IMR-90 (cell line): Measurements from ENCODE around the gene LRRC15. TPM values are rescaled to one million over a fixed set of nuclear protein-coding genes. Genes with fewer than 3 reads are reported as not detected.

ENCODE experiments used
- ATAC-seq: fragments of 200-7000 bp; cut with Tn5 transposase; 2 replicates; pipeline ENCODE4 v1.9.1; 2020; ENCODE audit warnings: low read depth, mild to moderate bottlenecking, moderate library complexity
- BruUV-seq: library from RNA; stranded (reverse); fragments of 400-500 nt; replicated peaks from 2 replicates; lab custom pipeline; 2021; lab: Mats Ljungman, UMichigan
- CTCF ChIA-PET: fragments of 300-600 bp; formaldehyde crosslinking; extraction: SDS; loops from one replicate; lab custom pipeline; 2021; ENCODE audit warnings: antibody characterized with exemption; lab: Yijun Ruan, JAX
- POLR2A ChIA-PET: fragments of 300-600 bp; sonication (Branson Sonifier 250); formaldehyde crosslinking; loops from one replicate; lab custom pipeline; 2022; ENCODE audit warnings: antibody characterized with exemption; ENCODE audit not compliant: unreplicated experiment; lab: Charles Lee
- DNase-seq: peaks from one replicate; pipeline ENCODE4 v3.0.0; 2013
- H2AFZ ChIP-seq: replicated peaks from 2 replicates; pipeline ENCODE3; 2013; ENCODE audit warnings: low read length, mild to moderate bottlenecking; ENCODE audit not compliant: poor library complexity
- H2AK5ac ChIP-seq: 2 replicates; pipeline ENCODE4 v1.6.1; 2013; ENCODE audit warnings: low read depth, low read length, inconsistent platforms
- H2AK9ac ChIP-seq: replicated peaks from 2 replicates; pipeline ENCODE3; 2013; ENCODE audit warnings: mild to moderate bottlenecking, low read depth, low read length, moderate library complexity; ENCODE audit not compliant: poor library complexity
- H2BK120ac ChIP-seq: 2 replicates; pipeline ENCODE4 v1.6.1; 2013; ENCODE audit warnings: low read depth, low read length, inconsistent platforms
- H2BK15ac ChIP-seq: 3 replicates; pipeline ENCODE4 v1.6.1; 2013; ENCODE audit warnings: low read depth, low read length, inconsistent platforms
- H2BK20ac ChIP-seq: 2 replicates; pipeline ENCODE4 v1.6.1; 2013; ENCODE audit warnings: low read depth, mild to moderate bottlenecking, inconsistent platforms, low read length, moderate library complexity
- H2BK5ac ChIP-seq: 2 replicates; pipeline ENCODE4 v1.6.1; 2013; ENCODE audit warnings: mild to moderate bottlenecking, low read depth, low read length, inconsistent platforms; ENCODE audit not compliant: poor library complexity, severe bottlenecking
- H3K14ac ChIP-seq: replicated peaks from 2 replicates; pipeline ENCODE4 v1.6.1; 2013; ENCODE audit warnings: low read depth, low read length, inconsistent platforms
- H3K18ac ChIP-seq: 2 replicates; pipeline ENCODE4 v1.6.1; 2013; ENCODE audit warnings: low read depth, low read length, control low read depth
- H3K23ac ChIP-seq: 2 replicates; pipeline ENCODE4 v1.6.1; 2013; ENCODE audit warnings: low read depth, low read length, inconsistent platforms
- H3K27ac ChIP-seq: 2 replicates; pipeline ENCODE4 v1.5.1; 2013; ENCODE audit warnings: mild to moderate bottlenecking, control low read depth, low read length; ENCODE audit not compliant: insufficient read depth
- H3K27me3 ChIP-seq: 2 replicates; pipeline ENCODE4 v1.6.1; 2013; ENCODE audit warnings: low read length; ENCODE audit not compliant: control insufficient read depth, insufficient read depth
- H3K36me3 ChIP-seq: 2 replicates; pipeline ENCODE4 v1.6.1; 2013; ENCODE audit warnings: low read length, mixed read lengths; ENCODE audit not compliant: control insufficient read depth, insufficient read depth
- H3K4ac ChIP-seq: 2 replicates; pipeline ENCODE4 v1.6.1; 2013; ENCODE audit warnings: low read depth, low read length, inconsistent platforms
- H3K4me1 ChIP-seq: 2 replicates; pipeline ENCODE4 v1.6.1; 2013; ENCODE audit warnings: low read length, mixed read lengths; ENCODE audit not compliant: control insufficient read depth, insufficient read depth
- H3K4me2 ChIP-seq: 2 replicates; pipeline ENCODE4 v1.6.1; 2013; ENCODE audit warnings: low read depth, mild to moderate bottlenecking, control low read depth, low read length, moderate library complexity
- H3K4me3 ChIP-seq: 2 replicates; pipeline ENCODE4 v1.5.1; 2013; ENCODE audit warnings: low read depth, mild to moderate bottlenecking, control low read depth, low read length, moderate library complexity; ENCODE audit not compliant: insufficient read depth
- H3K56ac ChIP-seq: 2 replicates; pipeline ENCODE4 v1.6.1; 2013; ENCODE audit warnings: low read length, inconsistent platforms; ENCODE audit not compliant: insufficient read depth; ENCODE audit errors: extremely low read depth
- H3K79me1 ChIP-seq, 2 experiments: 2 replicates each; pipeline ENCODE4 v1.6.1; 2013; ENCODE audit warnings: low read length in 2 of 2, inconsistent platforms in 1 of 2, low read depth in 1 of 2
- H3K9ac ChIP-seq: 2 replicates; pipeline ENCODE4 v1.6.1; 2013; ENCODE audit warnings: low read depth, low read length, control low read depth
- H3K9me1 ChIP-seq: 2 replicates; pipeline ENCODE4 v1.6.1; 2013; ENCODE audit warnings: low read length, inconsistent platforms; ENCODE audit not compliant: insufficient read depth
- H3K9me3 ChIP-seq: 2 replicates; pipeline ENCODE4 v1.6.1; 2013; ENCODE audit warnings: low read length; ENCODE audit not compliant: control insufficient read depth, insufficient read depth
- H4K20me1 ChIP-seq: 2 replicates; pipeline ENCODE4 v1.6.1; 2013; ENCODE audit warnings: low read length, inconsistent platforms; ENCODE audit not compliant: insufficient read depth
- H4K5ac ChIP-seq: 2 replicates; pipeline ENCODE4 v1.6.1; 2013; ENCODE audit warnings: mild to moderate bottlenecking, low read depth, low read length, control low read depth
- H4K8ac ChIP-seq, 2 experiments: 2 replicates each; pipeline ENCODE4 v1.6.1; 2013; ENCODE audit warnings: low read depth in 2 of 2, low read length in 2 of 2, control low read depth in 1 of 2, inconsistent platforms in 1 of 2
- H4K91ac ChIP-seq: 2 replicates; pipeline ENCODE4 v1.6.1; 2013; ENCODE audit warnings: low read depth, low read length, inconsistent platforms; ENCODE audit not compliant: insufficient read depth
- BHLHE40 ChIP-seq: fragments of 150-350 bp; IDR thresholded peaks from 2 replicates; pipeline ENCODE4 v1.6.1; 2016; ENCODE audit warnings: mild to moderate bottlenecking, low read depth, low read length
- CEBPB ChIP-seq: IDR thresholded peaks from 2 replicates; pipeline ENCODE4 v1.6.1; 2012; ENCODE audit warnings: low read depth, low read length, improper control_type of control experiment
- CHD1 ChIP-seq: IDR thresholded peaks from 2 replicates; pipeline ENCODE4 v1.6.1; 2012; ENCODE audit warnings: low read depth, low read length, improper control_type of control experiment
- ELK1 ChIP-seq: fragments of 150-350 bp; IDR thresholded peaks from 2 replicates; pipeline ENCODE4 v1.6.1; 2016; ENCODE audit warnings: low read depth, mild to moderate bottlenecking, low read length, moderate library complexity, borderline replicate concordance
- FOS ChIP-seq: fragments of 150-350 bp; IDR thresholded peaks from 2 replicates; pipeline ENCODE4 v1.6.1; 2016; ENCODE audit warnings: low read depth, low read length
- MAFK ChIP-seq: IDR thresholded peaks from 2 replicates; pipeline ENCODE4 v1.6.1; 2012; ENCODE audit warnings: low read depth, low read length, improper control_type of control experiment
- POLR2A ChIP-seq: IDR thresholded peaks from 2 replicates; pipeline ENCODE4 v1.6.1; 2012; ENCODE audit warnings: mild to moderate bottlenecking, low read depth, low read length
- RAD21 ChIP-seq: IDR thresholded peaks from 2 replicates; pipeline ENCODE4 v1.6.1; 2012; ENCODE audit warnings: low read length, improper control_type of control experiment
- RCOR1 ChIP-seq: IDR thresholded peaks from 2 replicates; pipeline ENCODE4 v1.6.1; 2012; ENCODE audit warnings: mild to moderate bottlenecking, low read length, improper control_type of control experiment; ENCODE audit not compliant: insufficient replicate concordance
- RFX5 ChIP-seq: IDR thresholded peaks from 2 replicates; pipeline ENCODE4 v1.8.0; 2012; ENCODE audit warnings: low read depth, mild to moderate bottlenecking, low read length, moderate library complexity
- SMC3 ChIP-seq: fragments of 150-350 bp; IDR thresholded peaks from 2 replicates; pipeline ENCODE4 v1.6.1; 2016; ENCODE audit warnings: low read depth, mild to moderate bottlenecking, antibody characterized with exemption, low read length, moderate library complexity
- USF2 ChIP-seq: fragments of 150-350 bp; IDR thresholded peaks from 2 replicates; pipeline ENCODE4 v1.6.1; 2017; ENCODE audit warnings: mild to moderate bottlenecking, antibody characterized with exemption, low read length, low read depth
- WGBS, 2 experiments: methylation state at CpG; one replicate each; pipeline versions ENCODE4 v1.1.5 to v1.1.7; 2013; ENCODE audit warnings: missing lambda C conversion rate in 2 of 2; ENCODE audit not compliant: insufficient read length in 1 of 2; ENCODE audit errors: extremely low coverage in 2 of 2; 5-methylcytosine and 5-hydroxymethylcytosine counted together
- dilution Hi-C: fragments of 300-500 bp; cut with HindIII; formaldehyde crosslinking; loops from one replicate; pipeline ENCODE4 v1.14.3; 2018; ENCODE audit warnings: low sequenced_read_pairs; ENCODE audit not compliant: unreplicated experiment
- in situ Hi-C: fragments of 300-500 bp; cut with MboI; formaldehyde crosslinking; loops from 3 replicates; pipeline ENCODE4 v1.14.3; 2019; ENCODE audit warnings: low sequenced_read_pairs, inconsistent platforms, mixed read lengths
- intact Hi-C: fragments of 100-400 bp; cut with micrococcal nuclease; formaldehyde crosslinking; loops from 2 replicates; pipeline ENCODE4 v1.10.0; 2022
- polyA plus RNA-seq, 3 experiments: library from polyadenylated mRNA; depleted of rRNA; stranded (reverse); fragments of >200 nt; gene quantifications; 2 replicates each; pipeline ENCODE4 v1.2.3, GENCODE V29; 2012; ENCODE audit warnings: low replicate concordance in 1 of 3
- total RNA-seq: library from RNA; depleted of rRNA; stranded (reverse); fragments of >200 nt; gene quantifications from 2 replicates; pipeline ENCODE4 v1.2.3, GENCODE V29; 2012

The LRRC15 gene
- total and polyA plus RNA-seq, 2 of the 4 experiments (the other 2 are of a cell fraction), result 2.5 to 9.0 TPM

GRCh38 chr3:194310060-194310835, 59.3 kb downstream of the LRRC15 start:
- H2BK120ac ChIP-seq, result no peak overlapping the region
- no TSS peak for BruUV-seq
- no peak overlapping the region for H2BK15ac ChIP-seq
- no peak overlapping the region for H3K4ac ChIP-seq
- POLR2A ChIA-PET, result no interaction called here
- no peaks in the 10 kb centered on the region for H3K9me1 ChIP-seq
- no peak overlapping the region for H4K91ac ChIP-seq
- TF ChIP-seq RFX5, result no peak
- no peak for TF ChIP-seq CEBPB
- TF ChIP-seq POLR2A, result no peak
- no peak for TF ChIP-seq RAD21
- no peak for TF ChIP-seq ELK1
- TF ChIP-seq CHD1, result no peak
- no peak for TF ChIP-seq BHLHE40
- no peak for TF ChIP-seq MAFK
- no peak for TF ChIP-seq RCOR1
- no peak for TF ChIP-seq USF2
- no peak for TF ChIP-seq FOS
- no peak for TF ChIP-seq SMC3
- H4K8ac ChIP-seq, result no peak overlapping the region
- no peak overlapping the region for H2AFZ ChIP-seq
- no peaks in the 10 kb centered on the region for H3K36me3 ChIP-seq
- H3K27me3 ChIP-seq, result peaks cover 83% of the 10 kb centered on the region
- no peak overlapping the region for H2BK20ac ChIP-seq
- ATAC-seq (no peak), DNase-seq (no peak)
- no peak overlapping the region for H3K4me3 ChIP-seq
- H4K20me1 ChIP-seq, result no peaks in the 10 kb centered on the region
- H3K9ac ChIP-seq, result no peak overlapping the region
- no peaks in the 10 kb centered on the region for H3K9me3 ChIP-seq
- WGBS, 2 experiments, result 17% methylated on average over 1 of the region's 11 CpGs; no CpG with 5 or more reads in 1 of the 2 experiments
- H2BK5ac ChIP-seq, result no peak overlapping the region
- peaks cover 3% of the 10 kb centered on the region; the same call in 1 of the 2 replicates for H3K4me1 ChIP-seq
- no peak overlapping the region for H4K5ac ChIP-seq
- intact Hi-C loops (loop anchor here (10.0 kb wide), 2 partner anchors 305 to 1845 kb away; no protein-coding TSS in a partner anchor), dilution Hi-C loops (no loop called here), in situ Hi-C loops (loop anchor here (10.0 kb wide), 1 partner anchor 645 kb away; no protein-coding TSS in a partner anchor)
- no peak overlapping the region for H3K18ac ChIP-seq
- no peak overlapping the region for H2AK5ac ChIP-seq
- no peak overlapping the region for H3K27ac ChIP-seq
- no peak overlapping the region for H3K14ac ChIP-seq
- H3K4me2 ChIP-seq, result no peak overlapping the region
- CTCF ChIA-PET, result interaction anchor here (0.7 to 1.8 kb wide), 2 partner anchors 30 to 529 kb away, joined by 3 to 6 read pairs; no protein-coding TSS in a partner anchor
- no peak overlapping the region for H2AK9ac ChIP-seq
- no peak overlapping the region for H3K23ac ChIP-seq
- H3K56ac ChIP-seq, result no peak overlapping the region
- no peaks in the 10 kb centered on the region for H3K79me1 ChIP-seq
